ENCODE measurements around the gene YIPF4.

DNA sequence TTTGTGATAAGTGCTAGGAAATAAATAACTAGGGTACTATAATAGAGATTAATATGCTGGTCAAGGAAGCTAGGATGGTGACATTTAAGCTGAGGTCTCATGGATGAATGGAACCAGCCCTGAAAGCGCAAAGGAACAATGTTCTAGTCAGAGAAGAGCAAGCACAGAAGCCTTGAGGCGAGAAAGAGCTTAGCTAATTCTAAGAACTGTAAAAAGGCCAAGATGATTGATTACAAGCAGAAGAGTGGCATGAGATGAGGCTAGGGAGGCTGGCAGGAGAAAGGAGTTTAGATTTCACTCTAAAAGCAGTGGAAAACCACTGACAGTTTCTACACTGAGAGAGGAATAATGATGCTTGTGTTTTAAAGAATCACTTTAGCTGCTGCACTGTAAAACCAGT is 3.4 kb upstream of the YIPF4 start:
- no peak for TF ChIP-seq REST (IDR thresholded peaks at IDR 0.05)
- TF ChIP-seq, protein P1, sequence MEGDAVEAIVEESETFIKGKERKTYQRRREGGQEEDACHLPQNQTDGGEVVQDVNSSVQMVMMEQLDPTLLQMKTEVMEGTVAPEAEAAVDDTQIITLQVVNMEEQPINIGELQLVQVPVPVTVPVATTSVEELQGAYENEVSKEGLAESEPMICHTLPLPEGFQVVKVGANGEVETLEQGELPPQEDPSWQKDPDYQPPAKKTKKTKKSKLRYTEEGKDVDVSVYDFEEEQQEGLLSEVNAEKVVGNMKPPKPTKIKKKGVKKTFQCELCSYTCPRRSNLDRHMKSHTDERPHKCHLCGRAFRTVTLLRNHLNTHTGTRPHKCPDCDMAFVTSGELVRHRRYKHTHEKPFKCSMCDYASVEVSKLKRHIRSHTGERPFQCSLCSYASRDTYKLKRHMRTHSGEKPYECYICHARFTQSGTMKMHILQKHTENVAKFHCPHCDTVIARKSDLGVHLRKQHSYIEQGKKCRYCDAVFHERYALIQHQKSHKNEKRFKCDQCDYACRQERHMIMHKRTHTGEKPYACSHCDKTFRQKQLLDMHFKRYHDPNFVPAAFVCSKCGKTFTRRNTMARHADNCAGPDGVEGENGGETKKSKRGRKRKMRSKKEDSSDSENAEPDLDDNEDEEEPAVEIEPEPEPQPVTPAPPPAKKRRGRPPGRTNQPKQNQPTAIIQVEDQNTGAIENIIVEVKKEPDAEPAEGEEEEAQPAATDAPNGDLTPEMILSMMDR (IDR thresholded peaks at IDR 0.05): no peak
- no peak for TF ChIP-seq ZSCAN20 (CRISPR knock-in tag; IDR thresholded peaks at IDR 0.05)
- no peak for TF ChIP-seq MAZ (IDR thresholded peaks at IDR 0.05; ENCODE audit: borderline replicate concordance, low read depth, low read length)
- no peak for TF ChIP-seq KDM1A (IDR thresholded peaks at IDR 0.05; ENCODE audit: low read depth)
